WTC11 (cell line): ENCODE results near the gene BAG3.

Experiments used
- ATF3 ChIP-seq: sonication (generic); formaldehyde crosslinking; conservative IDR thresholded peaks from 2 replicates; pipeline ENCODE4 v1.8.1; 2022; ENCODE audit warnings: mild to moderate bottlenecking, missing genetic modification reagents
- IRF2 ChIP-seq: sonication (generic); formaldehyde crosslinking; IDR thresholded peaks from 2 replicates; pipeline ENCODE4 v1.8.0; 2022; ENCODE audit warnings: low read depth, missing genetic modification reagents, borderline replicate concordance
- MAX ChIP-seq: sonication (generic); formaldehyde crosslinking; IDR thresholded peaks from 2 replicates; pipeline ENCODE4 v1.8.0; 2022; ENCODE audit warnings: mild to moderate bottlenecking, missing genetic modification reagents
- NFE2L1 ChIP-seq: sonication (generic); formaldehyde crosslinking; IDR thresholded peaks from 2 replicates; pipeline ENCODE4 v1.8.1; 2023; ENCODE audit warnings: missing genetic modification reagents
- SMAD4 ChIP-seq: sonication (generic); formaldehyde crosslinking; IDR thresholded peaks from 2 replicates; pipeline ENCODE4 v1.8.0; 2022; ENCODE audit warnings: mild to moderate bottlenecking, missing genetic modification reagents
- USF1 ChIP-seq: sonication (generic); formaldehyde crosslinking; IDR thresholded peaks from 2 replicates; pipeline ENCODE4 v1.8.0; 2022; ENCODE audit warnings: mild to moderate bottlenecking, missing genetic modification reagents
- TF ChIP-seq, protein P1 (sequence below): fragments of 200-600 bp; IDR thresholded peaks from 2 replicates; pipeline ENCODE4 v1.8.0; 2022; ENCODE audit warnings: antibody characterized with exemption

DNA sequence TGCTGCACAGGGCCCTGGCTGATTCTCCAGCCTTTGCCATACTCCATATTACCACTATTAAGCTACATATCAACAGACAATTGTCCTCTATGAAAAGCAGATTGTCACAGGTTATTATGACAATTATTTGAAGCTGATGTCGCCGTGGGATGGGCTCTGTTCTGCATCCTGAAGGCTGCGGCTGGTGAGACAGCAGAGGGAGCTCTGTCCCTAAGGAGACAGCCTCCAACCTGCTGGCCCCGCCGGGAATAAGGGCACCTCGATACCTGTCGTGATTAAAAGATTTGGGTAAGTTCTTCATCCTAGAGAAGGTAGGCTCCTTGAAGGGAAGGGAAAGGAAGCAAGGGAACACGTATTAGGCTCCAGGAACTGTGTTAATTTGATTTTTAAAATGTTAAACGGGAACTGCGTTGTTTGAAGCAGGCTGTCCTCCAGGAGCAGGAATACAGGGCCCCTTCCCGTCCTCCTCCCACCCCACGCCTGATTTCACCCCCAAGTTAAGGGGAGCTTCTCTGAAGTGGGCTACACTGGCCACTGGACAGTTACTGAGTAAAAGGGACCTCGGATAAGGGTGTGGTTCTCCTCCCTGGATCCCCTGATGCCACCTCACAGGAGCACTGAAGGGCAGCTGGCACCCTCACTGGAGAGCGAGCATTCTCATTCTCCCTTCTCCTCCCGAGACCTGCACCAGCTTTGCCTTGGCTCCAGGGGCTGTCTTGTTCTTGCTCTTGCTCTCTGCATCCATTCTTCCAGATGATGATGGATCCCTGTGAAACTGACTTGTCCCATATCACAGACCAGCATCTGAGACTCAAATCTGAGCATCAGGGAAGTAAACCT, 42.6 kb upstream of the BAG3 start:
- TF ChIP-seq, protein P1, sequence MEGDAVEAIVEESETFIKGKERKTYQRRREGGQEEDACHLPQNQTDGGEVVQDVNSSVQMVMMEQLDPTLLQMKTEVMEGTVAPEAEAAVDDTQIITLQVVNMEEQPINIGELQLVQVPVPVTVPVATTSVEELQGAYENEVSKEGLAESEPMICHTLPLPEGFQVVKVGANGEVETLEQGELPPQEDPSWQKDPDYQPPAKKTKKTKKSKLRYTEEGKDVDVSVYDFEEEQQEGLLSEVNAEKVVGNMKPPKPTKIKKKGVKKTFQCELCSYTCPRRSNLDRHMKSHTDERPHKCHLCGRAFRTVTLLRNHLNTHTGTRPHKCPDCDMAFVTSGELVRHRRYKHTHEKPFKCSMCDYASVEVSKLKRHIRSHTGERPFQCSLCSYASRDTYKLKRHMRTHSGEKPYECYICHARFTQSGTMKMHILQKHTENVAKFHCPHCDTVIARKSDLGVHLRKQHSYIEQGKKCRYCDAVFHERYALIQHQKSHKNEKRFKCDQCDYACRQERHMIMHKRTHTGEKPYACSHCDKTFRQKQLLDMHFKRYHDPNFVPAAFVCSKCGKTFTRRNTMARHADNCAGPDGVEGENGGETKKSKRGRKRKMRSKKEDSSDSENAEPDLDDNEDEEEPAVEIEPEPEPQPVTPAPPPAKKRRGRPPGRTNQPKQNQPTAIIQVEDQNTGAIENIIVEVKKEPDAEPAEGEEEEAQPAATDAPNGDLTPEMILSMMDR = no peak
- no peak for TF ChIP-seq MAX (CRISPR knock-in tag)
- TF ChIP-seq NFE2L1 (CRISPR knock-in tag) = no peak
- TF ChIP-seq SMAD4 (CRISPR knock-in tag) = no peak
- TF ChIP-seq ATF3 (CRISPR knock-in tag) = no peak
- no peak for TF ChIP-seq USF1
- TF ChIP-seq IRF2 (CRISPR knock-in tag) = no peak
